Activated gamma-delta T cell treated with anti-CD3 and anti-CD28 coated beads, Interleukin-2, amount 50 U/mL, for 16 hours (primary cell): ENCODE data around the gene SKP2.
"Not testable (repeated sequence)": the region's sequence is repeated elsewhere in the genome, so short reads cannot be mapped to it uniquely, and the experiment has no call there.

ENCODE experiments used
- DNase-seq: peaks from one replicate; pipeline ENCODE4 v3.0.0-alpha.2; 2020; ENCODE audit warnings: low read depth

Gene SKP2

DNA sequence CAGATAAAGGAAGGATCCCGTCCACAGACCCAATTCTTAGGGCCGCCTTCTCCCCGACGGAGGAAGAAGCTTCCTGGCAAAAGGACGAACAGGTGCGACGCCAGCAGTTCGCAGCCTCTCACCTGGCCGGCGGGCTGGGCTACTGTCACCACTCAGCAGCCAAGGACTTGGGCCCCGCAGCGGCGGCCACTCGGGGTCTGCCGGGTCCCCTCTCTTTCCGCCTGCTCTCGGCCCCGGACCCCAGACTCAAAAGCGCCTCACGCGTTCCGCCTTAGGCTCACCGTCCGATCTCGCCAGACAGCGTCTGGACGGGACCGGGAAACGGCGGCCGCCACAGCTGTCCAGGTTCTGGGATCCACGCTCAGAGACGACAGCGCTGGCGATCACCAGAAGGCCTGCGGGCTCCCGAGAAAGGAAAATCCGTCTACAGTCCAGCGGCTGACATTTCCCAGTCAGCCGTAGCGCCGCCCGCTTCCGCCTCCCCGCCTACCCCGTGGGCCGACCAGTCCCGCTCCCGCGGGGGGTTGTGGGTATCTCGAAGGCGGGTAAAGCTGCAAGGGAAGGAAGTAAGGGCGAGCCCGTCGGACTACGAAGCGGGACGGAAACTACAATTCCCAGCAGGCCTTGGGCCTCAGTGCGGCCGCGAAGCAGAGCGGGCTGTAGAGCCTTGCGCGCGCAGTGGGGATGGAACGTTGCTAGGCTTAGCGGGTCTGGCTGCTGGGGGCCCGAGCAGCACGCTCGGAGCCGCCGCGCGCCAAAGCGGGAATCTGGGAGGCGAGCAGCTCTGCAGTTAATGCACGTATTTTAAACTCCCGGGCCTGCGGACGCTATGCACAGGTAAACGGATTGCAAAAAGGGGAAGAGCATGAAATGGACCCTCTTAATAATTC is at the start of gene SKP2, which contains the start of gene LMBRD2:
Gene SKP2, plus strand, starts transcription at position 678 of the 890 bp plus-strand sequence. Its CDS starts 152 bp downstream, at position 830.
Gene LMBRD2, minus strand, starts transcription at position 454 of the 890 bp plus-strand sequence. CDS start 8,538 bp downstream, outside the sequence.
- DNase-seq: peak; percentile 97

DNA sequence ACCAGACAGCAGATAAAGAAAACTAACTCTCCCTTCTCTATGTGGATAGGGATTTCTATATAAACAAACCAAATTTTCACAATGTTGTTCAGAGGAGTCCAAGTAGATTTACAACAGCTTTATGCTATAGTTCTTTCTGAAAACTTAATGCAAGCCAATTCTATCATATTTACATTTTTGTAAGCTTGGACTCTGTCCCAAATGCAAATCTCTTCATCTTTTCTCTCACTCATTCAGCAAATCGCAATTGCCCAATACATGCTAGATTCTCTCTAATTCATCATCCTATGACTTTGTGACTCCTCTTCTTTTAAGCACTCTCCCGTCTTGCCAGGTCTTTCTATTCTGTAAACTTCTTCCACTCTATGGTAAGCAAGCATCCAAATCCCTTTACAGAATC is 46.1 kb upstream of the SKP2 start:
- no peak for DNase-seq

DNA sequence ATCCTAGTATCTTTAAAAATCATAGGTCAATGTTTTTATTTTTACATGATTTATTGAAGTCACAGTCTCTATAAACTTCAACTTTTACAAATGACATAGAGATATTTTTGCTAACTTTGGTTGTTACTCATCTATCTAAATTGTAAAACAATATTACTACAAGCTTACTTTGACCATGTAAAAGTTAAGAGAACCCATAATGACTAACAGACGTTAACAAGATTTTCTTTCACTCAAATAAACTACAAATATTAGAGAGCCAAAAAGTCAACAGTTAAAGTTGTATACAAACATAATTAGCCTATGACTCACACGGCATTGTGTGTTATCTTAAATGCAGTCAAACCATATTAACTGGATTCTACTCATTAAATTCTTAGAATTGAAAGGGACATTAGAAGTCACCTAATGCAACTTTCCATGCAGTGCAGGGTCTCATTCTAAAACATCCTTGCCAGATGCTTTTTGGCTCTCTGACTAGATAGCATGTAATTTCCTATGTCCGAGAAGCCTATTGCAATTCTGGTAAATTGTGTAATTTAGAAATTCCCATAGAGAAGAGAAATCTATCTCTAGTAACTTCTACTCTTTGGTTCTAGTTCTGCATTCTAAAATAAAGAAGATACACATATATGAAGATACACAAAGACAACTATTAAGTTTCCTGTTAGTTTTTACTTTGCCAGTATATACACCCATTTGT is 43.0 kb upstream of the SKP2 start:
- DNase-seq: no peak

DNA sequence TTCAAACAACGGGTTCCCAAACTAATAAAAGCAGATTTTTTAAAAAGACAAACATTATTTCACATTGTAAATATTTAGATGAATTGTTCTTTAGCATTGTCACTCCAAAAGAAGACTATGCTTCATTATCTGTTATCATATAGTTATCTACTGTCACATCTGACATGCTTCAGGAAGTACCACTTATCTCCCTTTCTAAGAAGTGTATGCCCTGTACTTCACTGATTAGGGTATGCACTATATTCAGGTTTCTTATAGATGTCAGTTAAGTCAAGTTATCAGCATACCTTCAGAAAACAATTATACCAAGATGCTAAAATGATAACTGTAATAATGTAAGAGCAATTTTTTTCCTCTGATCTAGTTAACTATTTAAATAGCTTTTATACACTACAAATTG is 40.7 kb upstream of the SKP2 start:
- no peak for DNase-seq

DNA sequence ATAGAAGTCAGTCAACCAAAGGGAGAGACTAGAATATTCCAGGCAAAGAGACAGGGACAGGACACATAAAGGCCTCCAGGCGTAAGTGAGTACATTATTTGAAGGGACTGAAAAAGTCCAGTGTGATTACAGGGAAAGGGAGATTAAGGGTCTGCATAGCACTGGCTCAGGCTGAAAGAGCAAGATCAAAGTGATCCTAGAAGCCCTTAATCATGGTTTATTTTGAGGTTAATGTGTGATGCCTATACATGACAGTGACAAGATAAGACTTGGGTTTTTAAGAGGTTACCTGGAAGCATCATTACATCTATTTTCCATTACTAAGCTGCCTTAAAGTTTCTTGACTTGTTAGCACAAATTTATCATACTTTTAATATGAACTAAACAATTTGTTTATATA is 26.0 kb upstream of the SKP2 start:
- DNase-seq: no peak

DNA sequence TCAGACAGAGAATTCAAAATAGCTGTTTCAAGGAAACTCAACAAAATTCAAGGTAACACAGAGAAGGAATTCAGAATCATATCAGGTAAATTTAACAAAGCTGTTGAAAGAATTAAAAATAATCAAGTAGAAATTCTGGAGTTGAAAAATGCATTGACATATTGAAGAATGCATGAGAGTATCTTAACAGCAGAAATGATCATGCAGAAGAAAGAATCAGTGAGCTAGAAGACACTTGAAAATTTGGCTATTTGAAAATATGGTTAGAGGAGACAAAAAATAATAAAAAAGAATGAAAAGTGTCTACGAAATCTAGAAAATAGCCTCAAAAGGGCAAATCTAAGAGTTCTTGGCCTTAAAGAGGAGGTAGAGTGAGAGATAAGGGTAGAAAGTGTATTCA is 23.1 kb upstream of the SKP2 start:
- DNase-seq: no peak

DNA sequence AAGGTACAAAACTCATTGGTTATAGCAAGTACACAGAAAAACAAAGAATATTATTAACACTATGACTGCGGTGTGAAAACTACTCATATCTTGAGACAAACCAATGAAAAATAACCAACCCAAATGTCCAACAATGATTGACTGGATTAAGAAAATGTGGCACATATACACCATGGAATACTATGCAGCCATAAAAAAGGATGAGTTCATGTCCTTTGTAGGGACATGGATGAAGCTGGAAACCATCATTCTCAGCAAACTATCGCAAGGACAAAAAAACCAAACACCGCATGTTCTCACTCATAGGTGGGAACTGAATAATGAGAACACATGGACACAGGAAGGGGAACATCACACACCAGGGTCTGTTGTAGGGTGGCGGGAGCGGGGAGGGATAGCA is 22.2 kb upstream of the SKP2 start:
- not testable (repeated sequence) for DNase-seq

DNA sequence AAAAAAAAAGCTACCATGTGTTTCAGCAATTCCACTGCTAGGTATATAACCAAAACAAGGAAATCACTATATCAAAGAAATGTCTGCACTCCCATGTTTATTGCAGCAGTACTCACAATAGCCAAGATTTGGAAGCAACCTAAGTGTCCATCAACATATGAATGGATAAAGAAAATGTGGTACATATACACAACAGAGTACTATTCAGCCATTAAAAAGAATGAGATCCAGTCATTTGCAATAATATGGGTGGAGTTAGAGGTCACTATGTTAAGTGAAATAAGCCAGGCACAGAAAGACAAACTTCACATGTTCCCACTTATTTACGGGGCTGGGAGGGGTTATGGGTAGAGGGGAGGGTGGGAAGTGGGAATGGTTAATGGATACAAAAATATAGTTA is 18.9 kb upstream of the SKP2 start:
- DNase-seq: not testable (repeated sequence)

DNA sequence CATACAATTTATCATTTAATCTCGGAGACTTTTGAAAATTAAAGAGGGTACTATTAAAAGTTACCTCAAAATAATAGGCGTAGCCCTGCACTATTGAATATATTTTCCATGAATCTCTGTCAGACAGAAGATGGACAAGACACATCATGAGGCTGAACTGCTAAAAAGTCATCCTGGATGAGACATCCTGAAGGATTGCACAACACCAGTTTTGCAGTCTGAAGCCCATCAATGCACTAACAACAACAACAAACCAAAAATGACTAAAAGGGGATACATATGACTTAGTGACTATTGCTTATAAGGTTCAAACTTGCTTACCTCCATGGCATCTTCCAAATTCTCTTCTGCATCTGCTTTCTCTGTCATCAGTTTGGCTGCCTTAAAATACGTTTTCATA is 15.9 kb upstream of the SKP2 start:
- DNase-seq: no peak

DNA sequence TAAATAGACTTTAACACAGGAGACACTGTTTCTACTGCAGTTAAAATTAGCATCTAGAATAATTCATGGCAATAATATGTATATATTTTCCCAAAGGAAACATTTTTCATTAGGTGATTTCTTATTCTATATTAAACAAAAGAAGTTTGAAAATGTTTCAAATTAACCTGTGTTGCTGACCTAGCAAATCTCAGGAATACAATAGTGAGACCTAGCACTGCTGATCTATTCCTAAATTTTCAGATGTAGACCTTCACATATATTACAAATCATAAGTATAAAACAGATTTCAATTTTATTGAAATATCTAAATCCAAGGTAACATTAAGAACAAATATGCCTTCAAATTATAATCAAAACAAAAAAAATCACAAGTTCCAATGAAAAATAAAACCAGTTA is 15.3 kb upstream of the SKP2 start:
- no peak for DNase-seq

DNA sequence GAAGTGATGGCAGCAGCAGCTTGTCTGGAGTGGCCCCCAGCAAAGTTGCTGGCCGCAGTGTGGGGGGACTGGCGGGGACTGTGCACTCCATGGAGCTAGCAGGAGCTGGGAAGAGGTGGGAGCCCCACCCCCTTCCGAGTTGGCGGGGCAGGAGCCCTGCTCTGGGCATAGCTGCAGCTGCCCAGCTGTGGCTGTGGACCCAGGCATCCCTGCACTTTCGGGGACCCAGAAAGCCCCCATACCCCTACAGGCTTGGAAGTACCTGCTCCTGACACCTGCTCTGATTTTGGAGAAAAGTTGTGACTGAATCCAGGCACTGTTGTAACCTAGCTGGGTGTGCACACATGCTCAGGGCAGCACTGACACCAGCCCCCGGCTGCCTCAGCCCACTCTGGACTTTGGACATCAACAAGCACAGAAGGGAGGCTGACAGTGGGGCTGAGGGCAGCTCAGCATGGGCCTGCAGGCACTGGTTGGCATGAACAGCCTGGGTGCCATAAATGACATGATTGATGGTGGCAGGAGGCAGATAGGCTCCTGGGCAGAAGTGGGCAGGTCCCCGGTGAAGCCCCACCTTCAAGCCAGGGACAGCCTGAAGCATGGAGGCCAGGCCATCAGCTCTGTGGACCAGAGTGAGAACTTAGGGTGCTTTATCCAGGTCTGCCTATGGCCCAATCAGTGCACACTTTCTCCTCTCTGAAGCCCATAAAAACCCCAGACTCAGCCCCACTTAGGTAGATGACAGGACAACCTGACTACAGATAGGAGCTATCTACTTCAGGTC is 12.8 kb upstream of the SKP2 start:
- DNase-seq: no peak

DNA sequence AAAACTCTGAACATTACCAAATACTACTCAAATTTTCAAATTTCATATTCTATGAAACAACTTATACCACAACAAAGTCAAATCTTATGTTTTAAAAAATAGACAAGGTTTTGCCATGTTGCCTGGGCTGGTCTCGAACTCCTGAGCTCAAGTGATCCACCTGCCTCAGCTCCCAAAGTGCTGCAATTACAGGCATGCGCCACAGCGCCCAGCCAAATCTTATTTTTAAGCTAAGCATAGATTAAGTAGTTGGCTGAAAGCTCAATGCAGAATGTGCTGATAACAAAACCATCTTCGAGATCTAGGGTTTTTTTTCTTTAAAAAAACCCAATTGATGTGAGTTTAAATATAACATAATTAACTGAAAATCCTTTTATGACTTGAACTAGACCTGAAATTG is 6.6 kb upstream of the SKP2 start:
- DNase-seq: no peak

DNA sequence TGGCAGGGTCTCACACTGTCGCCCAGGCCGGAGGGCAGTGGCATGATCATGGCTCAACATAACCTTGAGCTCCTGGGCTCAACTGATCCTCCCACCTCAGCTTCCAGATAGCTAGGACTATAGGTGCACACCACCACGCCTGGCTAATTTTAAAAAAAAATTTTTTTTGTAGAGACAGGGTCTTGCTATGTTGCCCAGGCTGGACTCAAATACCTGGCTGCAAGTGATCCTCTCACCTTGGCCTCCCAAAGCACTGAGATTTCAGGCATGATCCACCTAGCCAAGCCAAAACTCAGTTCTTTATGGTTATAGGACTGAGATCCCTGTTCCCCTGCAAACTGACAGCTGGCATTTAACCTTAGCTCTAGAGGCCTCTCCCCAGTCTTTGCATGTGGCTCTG is 5.5 kb upstream of the SKP2 start:
- no peak for DNase-seq

DNA sequence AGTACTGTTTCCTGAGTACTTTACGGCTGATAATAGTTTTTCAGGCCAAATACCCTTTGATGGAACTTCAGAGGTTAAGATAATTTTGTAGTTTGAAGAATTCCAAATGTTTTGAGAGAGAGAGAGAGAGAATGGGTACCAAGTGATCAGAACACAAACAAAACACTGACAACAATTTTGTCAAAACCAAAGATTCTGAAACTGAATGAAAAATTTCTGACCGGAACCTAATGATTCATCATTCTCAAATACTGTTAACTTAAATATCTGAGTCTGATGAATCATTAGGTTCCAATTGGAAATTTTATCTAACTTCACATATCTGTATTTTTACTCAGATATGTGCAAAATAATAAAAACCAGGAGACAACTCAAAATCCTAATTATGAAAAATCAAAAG is 4.2 kb upstream of the SKP2 start:
- no peak for DNase-seq

DNA sequence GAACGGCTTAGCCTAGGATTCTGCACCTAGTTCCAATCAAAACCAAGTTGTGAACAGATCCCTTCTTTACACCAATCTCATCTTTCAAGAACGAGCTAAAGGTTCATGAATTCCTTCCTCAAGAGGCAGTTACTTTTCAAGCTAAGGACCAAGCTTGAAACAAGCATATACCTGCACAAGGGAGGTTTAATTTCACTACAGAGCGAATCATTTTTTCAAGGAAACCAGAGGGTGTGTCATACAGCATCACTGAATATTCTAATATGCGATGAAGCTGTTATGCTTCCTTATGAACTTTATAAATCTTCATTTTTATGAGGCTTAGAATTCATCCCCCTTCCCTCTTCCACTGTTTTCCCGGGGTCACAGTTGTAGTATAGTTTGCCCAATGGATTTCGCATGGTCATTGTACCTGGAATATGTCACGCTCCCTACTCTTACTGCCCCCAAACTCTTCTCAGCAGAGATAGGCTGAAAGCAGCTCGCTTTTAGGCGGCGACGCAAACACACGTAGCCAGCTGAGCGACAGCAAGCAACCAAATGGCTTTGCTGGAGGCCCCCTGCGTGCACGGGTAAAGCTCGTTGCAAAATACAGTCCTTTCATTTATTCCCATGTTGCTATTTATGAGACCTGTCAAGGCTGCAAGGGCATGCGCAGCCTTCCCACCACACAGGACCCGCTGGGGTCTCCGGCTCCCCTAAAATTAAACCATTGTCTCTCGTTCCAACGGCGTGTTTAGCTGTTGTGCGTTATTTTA is 1.1 kb upstream of the SKP2 start:
- DNase-seq: peak; percentile 5

DNA sequence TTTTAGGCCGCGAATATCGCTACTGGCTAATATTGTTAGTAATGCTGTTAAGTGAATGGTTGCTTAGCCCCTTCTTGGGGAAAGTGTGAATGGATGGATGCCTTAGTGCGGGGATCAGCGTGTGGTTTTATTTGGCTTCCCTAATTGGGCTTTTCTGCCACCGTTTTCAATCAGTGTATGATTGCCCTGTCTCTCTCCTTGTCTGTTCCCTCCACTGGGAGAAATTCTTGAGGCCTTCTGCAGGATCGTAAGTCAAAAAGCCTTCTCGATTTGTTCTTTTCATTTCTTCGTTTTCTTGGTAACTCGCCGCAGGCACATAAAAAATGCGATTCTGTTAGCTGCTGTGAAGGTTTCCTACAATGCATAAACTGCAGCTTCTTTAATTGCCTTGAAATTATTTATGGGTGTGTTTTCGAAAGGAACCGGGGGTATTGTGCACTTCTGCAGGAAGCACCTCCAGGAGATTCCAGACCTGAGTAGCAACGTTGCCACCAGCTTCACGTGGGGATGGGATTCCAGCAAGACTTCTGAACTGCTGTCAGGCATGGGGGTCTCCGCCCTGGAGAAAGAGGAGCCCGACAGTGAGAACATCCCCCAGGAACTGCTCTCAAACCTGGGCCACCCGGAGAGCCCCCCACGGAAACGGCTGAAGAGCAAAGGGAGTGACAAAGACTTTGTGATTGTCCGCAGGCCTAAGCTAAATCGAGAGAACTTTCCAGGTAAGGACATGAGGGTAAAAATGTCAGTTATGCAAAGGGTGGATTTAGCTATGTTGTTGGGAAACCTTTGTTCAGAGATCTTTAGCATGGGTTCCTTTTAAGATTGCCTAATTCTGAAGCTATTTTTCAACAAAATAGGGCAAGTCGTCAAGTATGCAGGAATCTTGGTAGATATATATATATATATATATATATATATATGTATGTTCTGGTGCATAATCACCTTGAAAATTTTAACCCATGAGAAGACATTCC is 700 bp downstream of the SKP2 start:
- DNase-seq: no peak

DNA sequence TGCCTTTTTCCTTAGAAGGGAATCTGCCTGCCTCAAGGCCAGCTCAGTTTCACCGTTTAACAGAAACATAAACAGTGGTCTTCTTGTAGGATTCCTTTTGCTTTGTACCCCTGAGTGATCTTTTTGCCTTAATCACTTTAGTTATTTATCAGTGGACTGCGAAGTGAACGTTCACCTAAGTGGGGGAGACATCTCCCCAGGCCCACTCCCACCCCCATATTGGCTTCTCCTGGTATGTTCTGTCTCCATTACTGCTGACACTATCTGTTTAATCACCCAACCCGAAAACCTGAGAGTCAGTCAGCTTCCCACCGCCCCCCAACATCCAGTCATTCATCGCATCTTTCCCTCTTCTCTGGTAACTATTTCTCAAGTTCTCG is 1.4 kb downstream of the SKP2 start:
- DNase-seq: no peak

DNA sequence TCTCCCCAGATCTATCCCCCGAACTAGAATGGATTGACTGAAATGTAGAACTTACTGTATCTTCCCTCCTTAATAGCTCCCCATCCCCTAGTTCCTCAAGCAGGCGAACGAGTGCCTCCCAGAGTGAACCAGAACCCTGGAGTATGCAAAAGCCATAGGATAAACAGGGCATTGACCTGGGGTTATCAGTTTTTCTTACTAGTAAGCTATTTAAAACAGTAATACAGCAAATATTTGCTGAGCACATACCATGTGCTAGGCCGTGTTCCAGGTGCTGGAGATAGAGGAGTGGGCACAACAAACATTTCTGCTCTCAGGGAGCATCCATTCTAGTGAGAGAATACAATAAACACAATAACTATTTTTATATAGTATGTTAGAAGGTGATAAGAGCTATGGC is 1.8 kb downstream of the SKP2 start:
- DNase-seq: no peak

DNA sequence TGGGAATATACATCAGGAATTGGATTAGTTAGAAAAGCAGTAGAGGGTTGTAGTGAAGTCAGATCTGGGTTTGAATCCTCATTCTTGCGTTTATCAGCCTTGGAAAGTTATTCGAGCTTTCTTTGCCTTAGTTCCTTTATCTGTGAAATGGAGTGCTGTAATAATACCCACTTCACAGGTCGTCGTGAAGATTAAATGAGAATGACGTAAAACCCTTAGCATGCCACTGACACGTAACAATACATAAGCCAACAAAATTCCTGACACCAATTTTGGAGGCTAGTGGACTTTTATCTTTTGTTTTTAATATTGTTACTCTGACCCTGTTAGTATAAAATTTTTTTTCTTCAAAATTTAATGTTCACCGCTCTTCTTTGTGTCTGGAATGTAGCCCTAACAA is 3.4 kb downstream of the SKP2 start:
- DNase-seq: no peak

DNA sequence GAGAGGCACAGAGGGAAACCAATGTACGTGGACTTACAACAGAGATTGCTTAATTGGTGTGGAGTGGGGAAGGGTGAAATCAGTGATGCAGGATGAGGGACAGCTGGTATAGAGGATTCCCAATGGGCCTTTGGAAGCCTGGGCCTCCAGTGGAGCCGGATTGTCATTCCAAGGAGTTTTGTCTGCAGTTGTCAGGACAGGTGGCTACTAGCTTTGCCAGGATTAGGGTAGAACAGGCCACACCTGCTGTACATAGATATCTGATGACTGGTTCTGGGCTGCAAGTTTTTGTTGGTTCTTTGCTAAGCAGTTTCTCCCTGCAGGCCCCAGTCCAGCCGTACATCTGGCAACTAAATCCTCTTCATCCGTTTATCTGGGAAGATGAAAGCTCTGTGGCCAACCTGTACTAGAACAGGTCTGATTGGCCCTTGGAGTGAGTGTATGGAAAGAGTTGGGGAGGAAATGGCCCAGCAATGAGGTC is 4.2 kb downstream of the SKP2 start:
- DNase-seq: no peak

DNA sequence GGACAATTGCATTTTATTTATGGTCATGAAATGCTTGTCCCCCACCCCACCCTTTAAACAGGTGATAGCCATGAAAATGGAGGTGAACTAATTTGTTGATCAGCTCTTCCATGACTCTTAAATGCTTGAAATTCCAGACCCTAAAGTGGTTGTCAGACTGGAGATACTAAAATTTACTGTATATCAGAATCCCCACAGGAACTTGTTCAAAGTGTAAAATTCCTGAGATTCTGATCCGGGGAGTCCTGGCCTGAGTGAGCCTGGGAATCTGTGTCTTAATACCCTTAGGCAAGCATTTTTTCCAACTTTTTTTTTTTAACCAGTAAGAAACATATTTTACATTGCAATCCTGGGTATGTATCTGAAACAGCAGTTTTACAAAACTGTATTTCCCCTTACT is 4.7 kb downstream of the SKP2 start:
- no peak for DNase-seq
